ENCODE data around the gene ALX4.
A peak's percentile ranks its signal among the peaks of the same experiment; 100 is the strongest.

Gene ALX4

GRCh38 chr11:44305026-44305469 lies 4.9 kb downstream of the ALX4 start:
- peak overlapping the region; percentile 27; the same call in 1 of the 2 replicates for H3K4me3 ChIP-seq (ENCODE audit: low read length)
- peaks cover 11% of the 10 kb centered on the region; the same call in 1 of the 2 replicates for H3K9me3 ChIP-seq (ENCODE audit: insufficient read depth, low read depth, low read length)
- H3K27me3 ChIP-seq (ENCODE audit: insufficient read depth, low read length) = peaks cover 100% of the 10 kb centered on the region
- no peaks in the 10 kb centered on the region for H3K36me3 ChIP-seq (ENCODE audit: insufficient read depth, low read depth, low read length)
- H3K27ac ChIP-seq (ENCODE audit: low read length) = no peak overlapping the region
- peaks cover 5% of the 10 kb centered on the region; the same call in 1 of the 2 replicates for H3K4me1 ChIP-seq (ENCODE audit: insufficient read depth, low read length)
- H3K9ac ChIP-seq (ENCODE audit: low read depth, low read length) = no peak overlapping the region

- Histone ChIP-seq H3K9me3 (ENCODE audit: insufficient read depth, low read depth, low read length) (peaks cover 11% of the 10 kb centered on the region; the same call in 1 of the 2 replicates), H3K27me3 (ENCODE audit: insufficient read depth, low read length) (peaks cover 100% of the 10 kb centered on the region), H3K4me3 (ENCODE audit: low read length) (peak overlapping the region; percentile 27; the same call in 1 of the 2 replicates), H3K9ac (ENCODE audit: low read depth, low read length) (no peak overlapping the region), H3K36me3 (ENCODE audit: insufficient read depth, low read depth, low read length) (no peaks in the 10 kb centered on the region), H3K4me1 (ENCODE audit: insufficient read depth, low read length) (peaks cover 5% of the 10 kb centered on the region; the same call in 1 of the 2 replicates), H3K27ac (ENCODE audit: low read length) (no peak overlapping the region)
These were observed 5.6 kb downstream of the ALX4 start for GRCh38 chr11:44304091-44305025.

- H3K27me3 ChIP-seq (ENCODE audit: insufficient read depth, low read length) = peaks cover 97% of the 10 kb centered on the region
These were observed 6.5 kb downstream of the ALX4 start for GRCh38 chr11:44303401-44303938.

GRCh38 chr11:44301564-44302271 lies 8.2 kb downstream of the ALX4 start:
- Histone ChIP-seq H3K4me1 (ENCODE audit: insufficient read depth, low read length) (peaks cover 5% of the 10 kb centered on the region; the same call in 1 of the 2 replicates), H3K9me3 (ENCODE audit: insufficient read depth, low read depth, low read length) (peaks cover 6% of the 10 kb centered on the region; the same call in 1 of the 2 replicates), H3K27ac (ENCODE audit: low read length) (no peak overlapping the region), H3K9ac (ENCODE audit: low read depth, low read length) (no peak overlapping the region), H3K27me3 (ENCODE audit: insufficient read depth, low read length) (peaks cover 89% of the 10 kb centered on the region), H3K4me3 (ENCODE audit: low read length) (no peak overlapping the region), H3K36me3 (ENCODE audit: insufficient read depth, low read depth, low read length) (no peaks in the 10 kb centered on the region)

More at GRCh38 chr11:44303401-44303938, 6.5 kb downstream of the ALX4 start:
- Histone ChIP-seq H3K27ac (ENCODE audit: low read length) (no peak overlapping the region), H3K9ac (ENCODE audit: low read depth, low read length) (no peak overlapping the region), H3K36me3 (ENCODE audit: insufficient read depth, low read depth, low read length) (no peaks in the 10 kb centered on the region), H3K4me3 (ENCODE audit: low read length) (no peak overlapping the region), H3K9me3 (ENCODE audit: insufficient read depth, low read depth, low read length) (peaks cover 11% of the 10 kb centered on the region; the same call in 1 of the 2 replicates), H3K4me1 (ENCODE audit: insufficient read depth, low read length) (peaks cover 5% of the 10 kb centered on the region; the same call in 1 of the 2 replicates)

GRCh38 chr11:44300844-44301563 lies 8.9 kb downstream of the ALX4 start:
- Histone ChIP-seq H3K27me3 (ENCODE audit: insufficient read depth, low read length) (peaks cover 81% of the 10 kb centered on the region), H3K9me3 (ENCODE audit: insufficient read depth, low read depth, low read length) (peaks cover 6% of the 10 kb centered on the region; the same call in 1 of the 2 replicates), H3K4me3 (ENCODE audit: low read length) (no peak overlapping the region), H3K4me1 (ENCODE audit: insufficient read depth, low read length) (peaks cover 5% of the 10 kb centered on the region; the same call in 1 of the 2 replicates), H3K36me3 (ENCODE audit: insufficient read depth, low read depth, low read length) (no peaks in the 10 kb centered on the region), H3K27ac (ENCODE audit: low read length) (no peak overlapping the region), H3K9ac (ENCODE audit: low read depth, low read length) (no peak overlapping the region)

- H3K36me3 ChIP-seq (ENCODE audit: insufficient read depth, low read depth, low read length) = no peaks in the 10 kb centered on the region
- no peak overlapping the region for H3K4me3 ChIP-seq (ENCODE audit: low read length)
- H3K9ac ChIP-seq (ENCODE audit: low read depth, low read length) = no peak overlapping the region
- H3K27me3 ChIP-seq (ENCODE audit: insufficient read depth, low read length) = peaks cover 60% of the 10 kb centered on the region
- H3K4me1 ChIP-seq (ENCODE audit: insufficient read depth, low read length) = no peaks in the 10 kb centered on the region
- H3K9me3 ChIP-seq (ENCODE audit: insufficient read depth, low read depth, low read length) = no peaks in the 10 kb centered on the region
- H3K27ac ChIP-seq (ENCODE audit: low read length) = no peak overlapping the region
These were observed 11.1 kb downstream of the ALX4 start for GRCh38 chr11:44298862-44299261.

GRCh38 chr11:44290208-44290607 lies 19.7 kb downstream of the ALX4 start:
- Histone ChIP-seq H3K4me3 (ENCODE audit: low read length) (no peak overlapping the region), H3K9ac (ENCODE audit: low read depth, low read length) (no peak overlapping the region), H3K27me3 (ENCODE audit: insufficient read depth, low read length) (no peaks in the 10 kb centered on the region; the same call in 1 of the 2 replicates), H3K36me3 (ENCODE audit: insufficient read depth, low read depth, low read length) (no peaks in the 10 kb centered on the region), H3K27ac (ENCODE audit: low read length) (no peak overlapping the region), H3K4me1 (ENCODE audit: insufficient read depth, low read length) (no peaks in the 10 kb centered on the region), H3K9me3 (ENCODE audit: insufficient read depth, low read depth, low read length) (no peaks in the 10 kb centered on the region)

GRCh38 chr11:44288133-44288526 lies 21.8 kb downstream of the ALX4 start:
- H3K27me3 ChIP-seq (ENCODE audit: insufficient read depth, low read length) = no peaks in the 10 kb centered on the region
- H3K4me3 ChIP-seq (ENCODE audit: low read length) = no peak overlapping the region
- no peaks in the 10 kb centered on the region for H3K36me3 ChIP-seq (ENCODE audit: insufficient read depth, low read depth, low read length)
- no peak overlapping the region for H3K27ac ChIP-seq (ENCODE audit: low read length)
- H3K9ac ChIP-seq (ENCODE audit: low read depth, low read length) = no peak overlapping the region
- no peaks in the 10 kb centered on the region for H3K9me3 ChIP-seq (ENCODE audit: insufficient read depth, low read depth, low read length)
- H3K4me1 ChIP-seq (ENCODE audit: insufficient read depth, low read length) = no peaks in the 10 kb centered on the region

- Histone ChIP-seq H3K4me1 (ENCODE audit: insufficient read depth, low read length) (no peaks in the 10 kb centered on the region), H3K27ac (ENCODE audit: low read length) (no peak overlapping the region), H3K4me3 (ENCODE audit: low read length) (no peak overlapping the region), H3K27me3 (ENCODE audit: insufficient read depth, low read length) (no peaks in the 10 kb centered on the region), H3K9me3 (ENCODE audit: insufficient read depth, low read depth, low read length) (no peaks in the 10 kb centered on the region), H3K36me3 (ENCODE audit: insufficient read depth, low read depth, low read length) (no peaks in the 10 kb centered on the region), H3K9ac (ENCODE audit: low read depth, low read length) (no peak overlapping the region)
These were observed 23.0 kb downstream of the ALX4 start for GRCh38 chr11:44286911-44287310.

GRCh38 chr11:44286268-44286880 lies 23.6 kb downstream of the ALX4 start:
- Histone ChIP-seq H3K9me3 (ENCODE audit: insufficient read depth, low read depth, low read length) (no peaks in the 10 kb centered on the region), H3K4me3 (ENCODE audit: low read length) (no peak overlapping the region), H3K9ac (ENCODE audit: low read depth, low read length) (no peak overlapping the region), H3K27me3 (ENCODE audit: insufficient read depth, low read length) (no peaks in the 10 kb centered on the region), H3K27ac (ENCODE audit: low read length) (no peak overlapping the region), H3K36me3 (ENCODE audit: insufficient read depth, low read depth, low read length) (no peaks in the 10 kb centered on the region), H3K4me1 (ENCODE audit: insufficient read depth, low read length) (no peaks in the 10 kb centered on the region)

All from iPS-20b (cell line).